Measurements from ENCODE around the gene CATSPERZ.
A peak's percentile ranks its signal among the peaks of the same experiment; 100 is the strongest.

- peak; percentile 60 for TF ChIP-seq CTCF (IDR thresholded peaks at IDR 0.05; ENCODE audit: low read depth, low read length)
- TF ChIP-seq POLR2A (IDR thresholded peaks at IDR 0.05; ENCODE audit: extremely low read depth, insufficient read length) = no peak
These were observed 47.9 kb upstream of the CATSPERZ start for GRCh38 chr11:64252003-64252872.
